NCI-H1092 (cell line): ENCODE measurements around the gene HADH.
"Not testable (repeated sequence)": the region's sequence is repeated elsewhere in the genome, so short reads cannot be mapped to it uniquely, and the experiment has no call there.

ENCODE experiments used
- DNase-seq: peaks from one replicate; lab custom pipeline; 2025; lab: John Stamatoyannopoulos, UW

HADH gene

DNA sequence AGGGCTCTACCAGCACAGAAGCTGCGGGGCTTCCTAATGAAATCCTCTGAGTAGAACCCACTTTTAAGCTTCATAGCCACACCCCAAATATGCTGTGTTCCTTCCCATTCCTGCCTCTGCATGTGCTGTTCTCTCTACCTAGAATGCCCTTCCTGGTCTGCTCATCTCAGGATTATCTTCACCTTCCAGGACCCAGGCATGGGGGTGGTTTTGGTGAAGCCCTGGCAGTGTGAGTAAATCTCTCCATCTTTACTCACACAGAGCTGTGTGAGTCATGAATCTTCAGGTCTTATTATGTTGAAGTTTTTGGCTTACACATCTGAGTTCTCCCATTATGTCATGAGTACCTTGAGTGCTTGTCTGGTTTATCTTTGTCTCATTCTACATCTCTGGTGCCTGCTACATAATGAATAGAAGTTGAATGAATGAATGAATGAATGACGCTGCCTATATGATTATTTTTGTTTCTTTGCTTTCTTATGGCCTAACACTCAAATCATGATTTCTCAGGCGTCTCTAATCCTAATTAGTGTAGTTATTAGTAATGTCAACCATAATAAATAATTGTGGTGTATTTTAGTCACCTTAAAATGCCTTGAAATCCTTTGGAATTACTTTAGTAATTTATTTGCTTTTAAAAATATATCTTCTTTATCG lies 41.9 kb downstream of the HADH start:
- no peak for DNase-seq

DNA sequence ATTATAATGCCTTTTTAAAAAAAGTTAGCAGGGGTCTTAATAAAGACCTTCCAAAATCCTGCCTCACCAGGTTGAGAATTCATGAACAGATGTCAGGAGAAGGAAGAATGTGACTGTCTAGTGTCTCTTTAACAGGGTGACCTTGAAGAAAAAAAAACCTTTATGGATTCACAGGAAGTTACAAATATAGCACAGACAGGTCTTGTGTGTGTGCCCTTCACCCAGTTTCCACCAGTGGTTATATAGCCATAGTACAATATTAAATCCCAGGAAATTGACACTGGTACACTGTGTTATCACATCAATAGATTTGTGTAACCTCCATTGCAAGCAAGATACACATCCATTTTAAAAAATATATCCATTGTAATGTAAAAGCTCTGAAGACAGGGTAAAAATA lies 43.7 kb downstream of the HADH start:
- no peak for DNase-seq

DNA sequence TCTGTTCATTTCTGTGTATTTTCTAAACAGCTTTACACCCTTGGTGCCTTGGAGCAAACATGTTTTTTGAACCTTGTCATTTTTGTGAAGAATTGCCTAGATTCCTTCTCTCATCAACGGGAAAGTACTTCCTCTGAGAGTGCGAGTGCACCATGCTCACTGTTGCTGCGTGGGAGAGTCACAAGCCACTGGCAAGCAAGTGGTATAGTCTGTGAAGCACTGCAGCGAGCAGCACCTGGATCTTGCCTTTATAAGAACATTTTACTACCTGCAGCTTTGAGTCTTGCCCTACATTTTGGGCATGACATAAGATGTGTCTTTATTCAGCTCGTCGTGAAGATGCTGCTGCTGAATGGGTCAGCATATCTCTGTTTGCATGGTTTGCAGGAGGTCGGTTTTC lies 44.9 kb downstream of the HADH start:
- DNase-seq: no peak

DNA sequence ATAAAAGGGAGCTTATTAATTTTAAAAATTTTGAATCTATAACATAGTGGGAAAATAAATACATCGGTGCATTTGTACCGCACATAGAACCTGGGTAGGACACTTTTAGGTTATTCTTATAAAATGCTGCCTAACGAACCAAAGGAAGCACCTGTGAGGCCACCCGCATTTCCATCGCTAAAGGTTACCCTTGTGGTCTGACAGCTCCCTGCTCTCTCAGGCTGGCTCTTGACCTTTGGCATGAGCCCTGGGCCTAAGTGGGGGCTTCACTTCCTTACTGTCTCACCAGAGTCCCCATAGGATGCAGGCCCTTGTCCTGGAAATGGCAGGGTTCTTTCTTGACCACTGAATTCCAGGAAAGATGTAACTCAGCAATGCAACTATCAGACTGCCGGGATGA lies 46.0 kb downstream of the HADH start:
- no peak for DNase-seq

DNA sequence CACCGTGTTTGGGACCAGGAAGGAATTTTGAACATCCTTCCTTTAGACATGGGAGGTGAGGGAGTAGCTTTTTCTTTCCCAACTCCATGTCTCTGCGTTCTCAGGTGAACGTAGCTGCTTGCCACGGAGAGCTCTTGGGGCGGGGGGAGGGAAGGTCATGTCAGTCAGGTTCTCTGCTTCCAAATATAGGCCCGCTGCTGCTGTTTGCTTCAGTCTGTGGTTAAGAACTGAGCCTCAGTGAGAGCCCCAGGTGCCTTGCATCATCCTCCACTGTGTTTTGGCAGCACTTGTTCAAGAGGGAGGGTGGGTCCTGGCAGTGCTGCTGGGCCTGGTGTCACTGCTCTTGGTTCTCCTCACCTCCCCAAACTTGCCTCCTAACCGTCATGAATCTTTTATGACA lies 46.5 kb downstream of the HADH start:
- no peak for DNase-seq

DNA sequence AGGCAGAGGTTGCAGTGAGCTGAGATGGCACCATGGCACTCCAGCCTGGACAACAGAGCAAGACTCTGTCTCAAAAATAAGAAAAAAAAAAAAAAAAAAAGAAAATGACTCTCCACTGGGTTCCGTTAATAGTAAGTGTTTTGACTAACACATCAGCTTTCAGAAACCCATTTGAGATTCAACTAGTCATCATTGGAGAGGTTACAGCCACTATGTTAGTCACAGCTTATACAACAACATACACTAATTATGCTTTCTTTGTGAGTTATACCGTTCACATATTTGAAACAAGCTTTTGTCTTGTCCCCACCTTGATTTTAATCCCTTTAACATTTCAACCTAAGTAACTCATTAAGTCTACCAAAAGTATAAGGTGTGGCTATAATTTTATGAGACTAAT lies 48.2 kb downstream of the HADH start:
- no peak for DNase-seq

DNA sequence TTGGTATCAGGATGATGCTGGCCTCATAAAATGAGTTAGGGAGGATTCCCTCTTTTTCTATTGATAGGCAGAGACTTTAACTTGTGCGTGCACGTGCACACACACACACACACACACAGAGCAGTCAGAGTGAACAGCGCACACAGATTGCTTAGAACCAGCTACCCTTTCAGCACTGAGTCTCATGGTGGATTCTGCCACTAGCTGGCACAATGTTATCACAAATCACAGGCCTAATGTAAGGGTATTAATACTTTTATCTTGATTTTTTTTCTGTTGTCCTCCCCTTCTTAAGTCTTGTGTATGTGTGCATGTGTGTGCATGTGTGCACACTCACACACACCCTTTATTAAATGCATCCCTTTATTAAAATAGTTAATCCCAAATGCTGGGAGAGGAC lies 53.2 kb downstream of the HADH start:
- no peak for DNase-seq

DNA sequence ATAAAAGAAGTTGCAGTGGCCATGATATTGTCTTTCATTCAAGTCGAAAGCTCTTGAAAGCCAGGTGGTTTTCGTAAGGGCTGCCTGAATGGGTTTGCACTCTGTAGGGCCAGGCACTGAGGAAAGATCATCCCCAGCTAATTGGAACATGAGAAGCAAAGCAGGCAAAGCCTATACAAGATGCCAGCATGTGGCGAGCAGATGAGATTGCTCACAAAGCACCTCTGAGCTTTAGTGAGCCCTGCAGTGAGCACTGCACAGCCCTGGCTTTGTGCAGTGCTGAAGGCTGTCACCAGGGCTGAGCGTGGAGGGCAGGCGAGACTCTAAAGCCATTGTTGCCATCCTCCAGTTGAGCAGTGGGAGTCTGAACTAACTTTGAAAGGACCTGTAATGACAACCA lies 53.8 kb downstream of the HADH start:
- DNase-seq: peak; percentile 76

DNA sequence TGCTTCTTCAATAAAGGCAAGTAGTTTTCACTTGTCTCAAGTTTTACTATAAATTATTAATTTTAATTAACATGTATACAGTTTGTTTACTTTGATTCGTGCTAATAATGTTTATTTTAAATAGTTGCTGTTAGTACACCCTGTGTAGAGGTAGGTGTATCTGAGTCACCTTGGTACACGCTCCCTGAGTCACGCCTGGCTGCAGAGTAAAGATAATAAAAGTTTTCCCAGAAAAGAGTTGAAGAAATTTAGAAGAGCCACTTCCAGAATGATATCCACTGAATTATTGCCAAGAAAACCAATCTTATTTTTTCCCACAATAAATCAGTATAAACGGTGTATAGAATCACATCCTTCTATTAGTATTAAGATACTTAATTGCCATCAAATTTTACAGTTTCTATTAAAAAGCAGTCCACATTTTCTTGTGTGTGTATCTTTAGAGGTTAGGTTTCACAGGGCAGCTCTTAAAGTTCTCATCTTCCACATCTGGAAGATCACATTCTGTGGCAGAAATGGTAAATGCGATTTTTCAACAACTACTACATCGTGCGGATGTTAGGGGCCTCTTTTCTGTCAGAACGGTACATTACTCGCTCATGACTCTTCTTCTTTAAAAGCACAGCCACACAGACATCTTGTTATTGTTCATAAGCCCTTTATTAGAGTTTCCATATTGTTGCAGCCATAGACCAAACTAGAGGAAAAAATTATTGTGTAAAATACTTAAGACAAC lies 55.4 kb downstream of the HADH start:
- DNase-seq: no peak

DNA sequence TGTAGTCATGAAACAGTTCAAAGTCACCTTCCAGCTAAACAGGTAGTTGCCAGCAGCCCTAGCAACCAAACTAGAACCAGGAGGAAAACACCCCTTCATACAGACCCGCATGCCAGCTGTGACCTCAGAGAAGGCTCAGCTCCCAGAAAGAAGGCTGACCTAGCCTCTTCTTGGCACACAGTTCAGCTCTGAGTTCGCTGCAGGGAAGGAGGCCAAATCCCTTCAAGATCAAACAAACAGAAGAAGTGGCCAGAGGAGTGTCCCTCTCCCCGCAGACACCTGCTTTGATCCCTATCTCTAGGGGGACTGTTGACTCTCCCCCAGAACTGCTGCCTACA lies 56.0 kb downstream of the HADH start:
- DNase-seq: no peak

DNA sequence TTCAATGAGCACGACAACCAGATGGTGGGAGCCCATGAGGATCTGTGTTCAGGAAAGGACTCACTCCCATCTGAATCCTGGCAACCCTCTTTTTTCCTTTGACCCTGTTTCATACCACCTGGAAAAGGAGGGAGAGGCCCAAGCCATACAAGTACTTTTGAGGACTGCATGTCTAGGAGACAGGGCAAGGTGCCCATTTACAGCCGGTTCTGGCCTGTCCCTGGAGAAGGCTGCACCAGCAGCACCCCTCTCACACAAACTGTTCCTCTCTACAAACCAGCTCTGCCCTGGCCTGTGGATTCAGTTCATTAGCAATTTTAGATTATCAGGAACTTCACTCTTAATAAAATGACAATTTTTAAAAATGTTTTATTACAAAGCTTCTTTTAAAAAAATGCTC lies 57.5 kb downstream of the HADH start:
- no peak for DNase-seq

DNA sequence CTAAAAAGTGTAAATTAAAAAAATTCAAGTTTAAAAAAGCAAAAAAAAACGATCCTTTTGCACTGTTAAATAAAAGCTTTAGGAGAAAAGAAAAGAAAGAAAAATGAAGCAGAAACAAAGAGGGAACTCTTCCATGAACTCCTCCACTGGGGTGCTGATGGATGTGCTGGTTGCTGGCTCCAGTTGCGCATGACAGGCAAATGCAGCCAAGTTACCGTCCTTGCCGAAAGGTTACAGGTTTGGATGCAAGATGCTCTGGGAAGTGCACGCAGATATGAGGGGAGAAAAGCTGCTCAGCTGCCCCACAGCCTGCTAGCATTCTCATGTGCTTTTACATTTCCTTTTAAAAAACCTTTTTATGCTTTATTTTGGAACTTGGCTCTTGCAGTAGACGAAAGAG lies 58.5 kb downstream of the HADH start:
- DNase-seq: no peak

DNA sequence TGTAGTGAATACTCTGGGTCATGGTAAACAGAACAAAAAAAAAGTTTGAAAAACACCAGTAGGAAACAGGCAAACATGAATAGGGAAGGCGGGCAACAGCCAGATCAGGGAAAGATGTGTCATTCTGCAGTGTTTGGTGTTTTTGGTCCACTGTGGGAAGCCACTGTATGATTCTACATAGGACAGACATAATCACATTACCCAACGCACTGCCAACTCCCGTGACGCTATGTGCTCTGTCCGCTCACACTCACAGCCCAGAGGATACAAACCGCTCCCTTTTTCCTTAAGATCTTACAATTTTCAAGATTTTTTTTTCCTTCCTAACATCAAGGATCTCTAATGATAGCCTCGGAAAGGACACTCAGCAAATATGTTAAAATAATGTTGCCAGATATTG lies 59.3 kb downstream of the HADH start:
- no peak for DNase-seq

DNA sequence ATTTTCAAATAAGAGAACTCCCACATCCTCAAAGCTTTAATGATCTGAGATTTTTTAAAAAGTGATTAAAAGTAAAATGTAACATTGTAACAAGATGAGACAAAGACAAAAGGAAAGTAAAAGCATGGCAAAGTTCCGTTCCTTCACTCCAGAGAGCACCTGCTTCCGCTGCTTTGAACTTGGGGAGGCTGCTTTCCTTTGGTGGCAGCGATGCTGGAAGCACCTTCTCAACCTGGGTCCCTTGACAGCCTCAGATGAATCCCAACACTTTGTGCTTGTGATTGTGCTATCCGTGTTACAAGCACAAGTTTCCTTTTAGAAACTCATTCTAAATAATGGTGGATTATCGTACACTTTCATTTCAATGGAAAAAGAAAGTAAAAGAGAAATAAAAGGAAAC lies 59.7 kb downstream of the HADH start:
- DNase-seq: no peak

DNA sequence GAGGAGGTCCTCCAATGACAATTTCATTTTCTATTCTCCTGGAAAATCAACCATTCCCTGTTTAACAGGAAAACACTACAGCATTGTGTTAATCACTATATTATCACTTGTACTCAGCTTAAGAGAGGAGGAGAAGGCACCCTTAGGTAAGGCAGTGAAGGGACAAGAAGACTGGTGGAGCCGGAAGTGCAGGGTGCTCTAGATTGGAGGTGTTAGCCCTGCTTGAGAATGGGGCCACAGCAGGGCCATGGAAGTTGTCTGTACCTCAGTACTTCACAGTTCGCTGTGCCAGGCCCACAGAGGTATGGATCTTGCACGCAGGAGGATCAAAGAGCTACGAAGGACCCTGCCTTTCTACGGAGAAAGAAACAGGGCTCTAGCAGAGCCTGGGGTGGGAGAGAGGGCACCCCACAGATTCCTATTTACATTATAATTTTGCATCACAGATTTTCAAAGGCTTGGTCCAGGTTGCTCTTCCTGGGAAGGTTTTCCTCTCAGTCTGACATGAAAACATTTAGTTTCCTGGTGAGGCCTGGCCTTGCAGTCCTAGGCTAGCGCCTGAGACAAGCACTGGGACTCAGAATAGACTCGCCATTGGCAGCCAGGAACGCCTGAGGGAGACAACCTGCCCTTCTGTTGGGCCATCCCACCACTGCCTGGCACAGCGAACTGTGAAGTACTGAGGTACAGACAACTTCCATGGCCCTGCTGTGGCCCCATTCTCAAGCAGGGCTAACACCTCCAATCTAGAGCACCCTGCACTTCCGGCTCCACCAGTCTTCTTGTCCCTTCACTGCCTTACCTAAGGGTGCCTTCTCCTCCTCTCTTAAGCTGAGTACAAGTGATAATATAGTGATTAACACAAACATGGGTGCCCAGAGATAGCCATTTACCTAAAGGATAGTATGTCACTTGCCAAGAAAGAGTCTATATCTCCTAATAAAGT lies 60.8 kb downstream of the HADH start:
- not testable (repeated sequence) for DNase-seq

DNA sequence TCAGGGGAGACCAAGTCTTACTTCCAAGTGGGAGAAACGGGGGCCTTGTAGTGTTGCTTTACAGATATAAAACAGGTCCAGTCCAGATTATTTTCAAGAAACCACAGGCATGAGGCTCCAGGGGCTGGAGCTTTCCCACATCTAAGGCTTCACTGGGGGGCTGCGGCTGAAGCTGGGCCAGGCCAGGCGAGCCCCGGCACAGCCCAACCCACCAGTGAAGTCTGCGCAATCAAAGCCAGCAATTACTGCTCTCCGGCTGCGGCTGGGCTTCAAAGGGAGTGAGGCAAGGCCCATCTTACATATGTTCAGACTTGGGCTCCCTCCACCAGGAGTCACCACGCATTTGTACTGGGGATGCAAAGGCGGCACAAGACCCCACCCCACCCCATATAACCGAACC lies 61.7 kb downstream of the HADH start:
- DNase-seq: no peak

DNA sequence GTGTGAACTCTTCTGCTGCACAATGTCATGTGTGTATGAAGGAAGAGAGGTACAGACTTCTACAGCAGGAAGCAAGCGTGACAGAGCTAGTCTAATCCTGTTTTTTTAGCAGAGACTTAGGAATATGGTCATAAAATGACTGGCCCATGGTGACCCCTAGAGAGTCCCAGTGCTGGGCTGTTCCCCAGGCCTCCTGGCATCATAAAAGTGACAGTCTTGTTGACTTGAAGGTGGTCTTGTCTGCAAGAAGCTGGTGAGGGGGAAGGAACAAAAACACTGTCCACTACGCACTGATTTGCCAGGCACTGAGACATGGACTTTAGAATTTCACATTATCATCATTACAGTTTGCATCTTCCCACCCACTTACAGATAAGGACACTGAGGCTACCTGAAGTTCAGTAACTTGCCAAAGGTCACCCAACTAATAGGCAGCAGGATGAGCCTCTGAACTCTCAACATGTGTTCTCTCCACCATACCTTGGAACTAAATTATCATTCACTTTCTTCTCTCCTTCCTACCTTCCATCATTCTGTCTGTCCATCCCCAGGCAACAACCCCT lies 63.0 kb downstream of the HADH start:
- no peak for DNase-seq

DNA sequence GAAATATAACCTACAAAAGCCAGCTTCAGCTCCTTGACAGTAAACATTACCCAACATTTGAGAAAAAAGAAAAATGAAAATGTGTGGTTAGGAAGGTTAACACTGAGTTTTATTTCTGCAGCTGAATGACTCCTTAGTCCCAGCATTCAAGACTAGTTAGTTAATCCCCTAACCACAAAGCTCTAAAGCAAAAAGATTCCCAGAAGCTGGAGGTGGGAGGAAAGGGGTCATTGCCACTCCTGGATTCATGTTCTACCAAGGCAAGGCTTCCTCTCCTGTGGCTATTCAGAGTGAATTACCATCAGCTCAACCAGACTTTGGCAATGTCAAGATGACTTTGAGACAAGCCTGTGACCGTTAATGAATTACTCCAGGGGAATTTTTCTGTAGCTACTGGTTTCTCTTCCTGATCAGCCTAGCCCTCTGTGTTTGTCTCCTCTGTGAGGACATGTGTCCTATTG lies 63.6 kb downstream of the HADH start:
- DNase-seq: no peak

DNA sequence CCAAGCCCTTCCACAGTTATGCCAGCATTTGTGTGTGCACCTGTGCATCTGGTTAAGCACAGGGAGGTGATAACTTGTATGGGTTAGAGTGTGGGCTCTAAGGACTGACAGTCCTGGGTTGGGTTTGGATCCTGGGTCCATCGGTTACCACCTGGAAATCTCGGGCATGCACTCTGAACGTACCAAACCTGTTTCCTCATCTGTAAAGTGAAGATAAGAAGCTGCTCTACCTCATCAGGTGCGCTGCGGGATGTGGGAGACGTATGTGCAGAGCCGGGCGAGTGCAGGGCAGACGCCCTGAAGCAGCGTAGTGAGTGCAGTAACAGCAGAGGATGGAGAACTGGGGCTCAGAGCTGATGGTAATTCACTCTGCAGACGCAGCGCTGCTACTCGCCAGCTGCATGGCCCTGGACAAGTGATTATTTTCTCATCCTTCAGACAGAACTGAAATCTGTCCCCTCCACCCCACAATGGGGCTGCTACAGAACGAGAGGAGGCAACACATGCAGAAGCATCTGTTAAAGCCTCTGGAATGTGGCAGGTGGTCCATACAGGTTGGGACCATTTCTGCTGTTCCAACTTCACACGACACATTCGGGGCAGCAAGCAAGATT lies 64.4 kb downstream of the HADH start:
- no peak for DNase-seq

DNA sequence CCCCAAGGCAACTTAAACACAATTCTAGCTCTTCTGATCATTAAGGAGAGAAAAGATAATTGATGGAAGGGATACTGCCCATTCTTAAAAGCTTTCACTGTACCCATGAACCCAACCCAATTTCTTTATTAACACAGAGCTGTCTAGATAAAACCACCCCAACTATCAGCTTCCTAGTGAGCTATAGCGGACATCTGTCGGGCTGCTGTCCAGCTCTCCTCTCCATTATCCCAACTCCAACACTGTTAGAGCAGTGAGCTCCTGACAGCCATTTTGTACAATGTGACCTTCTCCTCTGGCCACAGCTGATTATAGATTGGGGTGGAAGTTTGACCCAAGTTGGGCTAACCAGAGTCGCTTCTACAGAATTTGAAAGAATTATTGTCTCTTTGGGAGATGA lies 66.1 kb downstream of the HADH start:
- no peak for DNase-seq

DNA sequence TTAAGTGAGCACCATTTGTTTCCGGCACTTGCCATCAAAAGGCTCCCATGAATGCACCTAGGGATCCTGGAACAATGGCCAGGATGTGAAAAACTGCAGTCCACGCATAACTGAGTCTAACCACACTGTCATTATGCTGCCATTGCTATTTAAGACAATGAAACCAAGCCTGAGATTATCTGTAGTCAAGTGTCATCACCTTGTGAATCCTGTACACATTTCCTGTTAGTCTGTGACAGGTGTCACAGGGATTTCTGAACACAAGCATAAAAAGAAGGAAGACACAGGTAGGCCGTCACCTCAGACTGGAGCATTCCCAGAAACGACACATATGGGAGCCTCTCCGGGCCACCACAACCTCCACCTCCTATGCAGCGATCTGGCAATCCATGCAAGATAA lies 66.7 kb downstream of the HADH start:
- no peak for DNase-seq
